Liver (tissue), 9 donors: ENCODE results near the gene MYBPC2. TPM values are rescaled to one million over a fixed set of nuclear protein-coding genes. Genes with fewer than 3 reads are reported as not detected.

Source experiments
- DNase-seq: peaks from one replicate; pipeline ENCODE4 v3.0.0-alpha.2; 2017; ENCODE audit warnings: low spot score
- H3K27ac ChIP-seq, 2 donors: one replicate each; pipeline ENCODE4 v1.7.0; 2013; ENCODE audit warnings: inconsistent platforms in 2 of 2, low read length in 2 of 2, control low read depth in 1 of 2, low read depth in 1 of 2, mild to moderate bottlenecking in 1 of 2
- H3K27me3 ChIP-seq, 4 donors: one replicate each; pipeline versions ENCODE4 v1.6.1 to v1.7.0; 2013; ENCODE audit warnings: low read length in 3 of 4, inconsistent platforms in 1 of 4, mild to moderate bottlenecking in 1 of 4, moderate library complexity in 1 of 4; ENCODE audit not compliant: control insufficient read depth in 4 of 4, insufficient read depth in 4 of 4
- H3K36me3 ChIP-seq, 4 donors: one replicate each; pipeline versions ENCODE4 v1.6.1 to v1.7.0; 2013; ENCODE audit warnings: low read length in 3 of 4, mild to moderate bottlenecking in 3 of 4, low read depth in 1 of 4, moderate library complexity in 1 of 4; ENCODE audit not compliant: control insufficient read depth in 4 of 4, insufficient read depth in 3 of 4
- H3K4me1 ChIP-seq, 4 donors: one replicate each; pipeline versions ENCODE4 v1.6.1 to v1.7.0; 2013; ENCODE audit warnings: low read length in 3 of 4, mild to moderate bottlenecking in 3 of 4, moderate library complexity in 1 of 4; ENCODE audit not compliant: control insufficient read depth in 4 of 4, insufficient read depth in 4 of 4
- H3K4me3 ChIP-seq, 3 donors: one replicate each; pipeline versions ENCODE4 v1.6.1 to v1.7.0; 2013; ENCODE audit warnings: low read length in 3 of 3, control low read depth in 1 of 3, low read depth in 1 of 3, mild to moderate bottlenecking in 1 of 3
- H3K9ac ChIP-seq, 2 donors: one replicate each; pipeline ENCODE4 v1.7.0; 2013; ENCODE audit warnings: low read length in 2 of 2, mild to moderate bottlenecking in 2 of 2, moderate library complexity in 2 of 2, control low read depth in 1 of 2, low read depth in 1 of 2
- H3K9me3 ChIP-seq, 4 donors: one replicate each; pipeline versions ENCODE4 v1.6.1 to v1.7.0; 2013; ENCODE audit warnings: low read length in 3 of 4; ENCODE audit not compliant: control insufficient read depth in 4 of 4
- CTCF ChIP-seq: fragments of 150-350 bp; IDR thresholded peaks from 2 replicates; pipeline ENCODE4 v1.5.1; 2017; ENCODE audit warnings: improper control_type of control experiment, low read depth, low read length; ENCODE audit not compliant: missing input control
- EGR1 ChIP-seq, 2 donors: IDR thresholded peaks; 2 replicates each; pipeline ENCODE4 v1.6.1; 2016 to 2018; ENCODE audit warnings: antibody characterized with exemption in 2 of 2, low read depth in 2 of 2
- FOXA2 ChIP-seq: IDR thresholded peaks from 2 replicates; pipeline ENCODE4 v1.6.1; 2016; ENCODE audit warnings: antibody characterized with exemption
- GABPA ChIP-seq, 2 donors: IDR thresholded peaks in 1 of 2; conservative IDR thresholded peaks in 1 of 2; 2 replicates each; pipeline ENCODE4 v1.6.1; 2016; ENCODE audit warnings: antibody characterized with exemption in 2 of 2, mild to moderate bottlenecking in 1 of 2, moderate library complexity in 1 of 2
- HNF4A ChIP-seq, 2 donors: conservative IDR thresholded peaks; 2 replicates each; pipeline ENCODE4 v1.6.1; 2016; ENCODE audit warnings: antibody characterized with exemption in 2 of 2, mild to moderate bottlenecking in 2 of 2
- HNF4G ChIP-seq: IDR thresholded peaks from 2 replicates; pipeline ENCODE4 v1.6.1; 2016; ENCODE audit warnings: antibody characterized with exemption
- JUND ChIP-seq, 2 donors: IDR thresholded peaks; 2 replicates each; pipeline ENCODE4 v1.6.1; 2016; ENCODE audit warnings: antibody characterized with exemption in 2 of 2
- MAX ChIP-seq: IDR thresholded peaks from 2 replicates; pipeline ENCODE4 v1.6.1; 2016; ENCODE audit warnings: antibody characterized with exemption
- NR2F2 ChIP-seq: IDR thresholded peaks from 2 replicates; pipeline ENCODE4 v1.6.1; 2016; ENCODE audit warnings: antibody characterized with exemption
- RAD21 ChIP-seq, 2 donors: IDR thresholded peaks; 2 replicates each; pipeline ENCODE4 v1.6.1; 2016; ENCODE audit warnings: antibody characterized with exemption in 2 of 2, mild to moderate bottlenecking in 2 of 2
- RXRA ChIP-seq, 2 donors: IDR thresholded peaks; 2 replicates each; pipeline ENCODE4 v1.6.1; 2017 to 2018; ENCODE audit warnings: antibody characterized with exemption in 2 of 2, mild to moderate bottlenecking in 1 of 2
- TAF1 ChIP-seq: conservative IDR thresholded peaks from 2 replicates; pipeline ENCODE4 v1.6.1; 2016; ENCODE audit warnings: antibody characterized with exemption, mild to moderate bottlenecking
- YY1 ChIP-seq: IDR thresholded peaks from 2 replicates; pipeline ENCODE4 v1.6.1; 2016; ENCODE audit warnings: antibody characterized with exemption, mild to moderate bottlenecking
- ZBTB33 ChIP-seq: IDR thresholded peaks from 2 replicates; pipeline ENCODE4 v1.6.1; 2016; ENCODE audit warnings: antibody characterized with exemption
- WGBS: extraction: QIAGEN DNeasy Blood & Tissue Kit; methylation state at CpG from one replicate; pipeline ENCODE4 v1.1.7; 2013; 5-methylcytosine and 5-hydroxymethylcytosine counted together
- polyA plus RNA-seq, 2 donors: library from polyadenylated mRNA; stranded (reverse) in 1 of 2; unstranded in 1 of 2; fragments of 200-250 nt in 1 of 2; fragments of >200 nt in 1 of 2; fragmentation: Nextera tagmentation in 1 of 2; extraction: Ambion mirVana in 1 of 2; gene quantifications; one replicate each; pipeline versions ENCODE4 v1.2.1 to v1.2.3, GENCODE V29; 2013 to 2015
- total RNA-seq, 2 donors: library from RNA; depleted of rRNA; stranded (reverse); fragments of >200 nt; gene quantifications; one replicate each; pipeline ENCODE4 v1.2.3, GENCODE V29; 2014
- TF ChIP-seq, protein P1 (sequence below): IDR thresholded peaks from 2 replicates; pipeline ENCODE4 v1.6.1; 2016; ENCODE audit warnings: antibody characterized with exemption
- donor health status: healthy.
- donor health status: healthy.
- donor health status: healthy.
- donor health status: healthy.
- donor health status: healthy.

Gene MYBPC2
- under 1 TPM in 1 of 2 donors, not detected in 1; under 0.01 TPM for total RNA-seq
- polyA plus RNA-seq, result not detected

DNA sequence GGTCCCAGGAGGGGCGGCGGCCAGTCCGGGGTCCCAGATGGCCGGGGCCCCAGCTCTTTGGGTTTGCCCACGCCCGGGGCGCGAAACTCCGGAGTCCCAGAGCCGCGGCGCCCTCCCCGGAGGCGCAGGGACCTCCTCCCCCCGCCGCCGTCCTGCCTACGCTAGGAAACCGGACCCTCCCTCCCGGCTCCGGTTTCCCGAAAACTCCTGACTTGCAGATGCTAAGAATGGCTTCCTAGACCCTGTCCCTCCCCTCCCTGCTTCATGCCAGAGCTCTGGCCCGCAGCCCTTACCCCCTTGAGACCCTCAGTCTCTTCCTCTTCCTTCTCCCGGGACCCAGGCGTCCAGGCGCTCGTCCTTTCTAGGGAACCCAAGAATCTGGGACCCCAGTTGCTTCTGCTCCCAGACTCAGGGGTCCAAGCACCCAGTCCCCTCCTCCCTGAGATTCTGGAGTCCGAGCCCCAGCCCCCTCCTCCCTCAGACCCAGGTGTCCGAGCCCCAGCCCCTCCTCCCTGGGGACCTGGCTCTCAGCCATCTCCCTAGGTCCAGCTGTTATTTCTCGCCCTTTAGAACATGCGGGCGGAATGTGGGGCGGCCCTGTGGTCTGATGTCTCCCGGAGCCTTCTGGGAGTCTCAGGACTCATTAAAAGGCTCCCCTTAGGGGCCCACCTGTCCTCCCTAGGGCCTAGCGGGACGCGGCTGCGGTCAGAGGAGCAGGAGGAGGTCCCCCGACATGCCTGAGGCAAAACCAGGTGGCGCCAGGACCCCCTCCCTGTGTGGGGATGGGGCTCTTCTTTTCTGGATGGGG, at the start of gene MYBPC2:
MYBPC2 (plus strand) TSS at position 672 of the 808 bp plus-strand sequence; CDS start at position 734, 62 bp downstream.
- TF ChIP-seq CTCF (no peak), ZBTB33 (no peak), HNF4G (no peak), EGR1 (IDR thresholded peaks at IDR 0.05; ENCODE audit: low read depth in 2 of 2) (no peak), YY1 (no peak), HNF4A (conservative IDR thresholded peaks at IDR 0.05) (no peak), GABPA (IDR thresholded peaks at IDR 0.05 in 1 of 2, conservative IDR thresholded peaks at IDR 0.05 in 1 of 2) (no peak), FOXA2 (no peak), MAX (no peak), RXRA (IDR thresholded peaks at IDR 0.05) (no peak), RAD21 (IDR thresholded peaks at IDR 0.05) (no peak), JUND (IDR thresholded peaks at IDR 0.05) (no peak)
- peak within 1 kb of the TSS in 1 of 2 donors; percentile 5 for H3K9ac ChIP-seq
- H3K4me1 ChIP-seq, result peaks cover 2 to 9% (median 5%) of the 10 kb centered on the region in 4 donors
- no peaks in the 10 kb centered on the region for H3K9me3 ChIP-seq
- peak within 1 kb of the TSS; percentile 56 to 76 (median 72) for H3K4me3 ChIP-seq
- peaks cover 0 to 6% (median 0%) of the 10 kb centered on the region in 4 donors for H3K27me3 ChIP-seq
- DNase-seq, result no peak
- 7% methylated on average over 40 of the region's 40 CpGs for WGBS
- H3K27ac ChIP-seq, result no peak within 1 kb of the TSS
- H3K36me3 ChIP-seq, result no peaks in the 10 kb centered on the region

DNA sequence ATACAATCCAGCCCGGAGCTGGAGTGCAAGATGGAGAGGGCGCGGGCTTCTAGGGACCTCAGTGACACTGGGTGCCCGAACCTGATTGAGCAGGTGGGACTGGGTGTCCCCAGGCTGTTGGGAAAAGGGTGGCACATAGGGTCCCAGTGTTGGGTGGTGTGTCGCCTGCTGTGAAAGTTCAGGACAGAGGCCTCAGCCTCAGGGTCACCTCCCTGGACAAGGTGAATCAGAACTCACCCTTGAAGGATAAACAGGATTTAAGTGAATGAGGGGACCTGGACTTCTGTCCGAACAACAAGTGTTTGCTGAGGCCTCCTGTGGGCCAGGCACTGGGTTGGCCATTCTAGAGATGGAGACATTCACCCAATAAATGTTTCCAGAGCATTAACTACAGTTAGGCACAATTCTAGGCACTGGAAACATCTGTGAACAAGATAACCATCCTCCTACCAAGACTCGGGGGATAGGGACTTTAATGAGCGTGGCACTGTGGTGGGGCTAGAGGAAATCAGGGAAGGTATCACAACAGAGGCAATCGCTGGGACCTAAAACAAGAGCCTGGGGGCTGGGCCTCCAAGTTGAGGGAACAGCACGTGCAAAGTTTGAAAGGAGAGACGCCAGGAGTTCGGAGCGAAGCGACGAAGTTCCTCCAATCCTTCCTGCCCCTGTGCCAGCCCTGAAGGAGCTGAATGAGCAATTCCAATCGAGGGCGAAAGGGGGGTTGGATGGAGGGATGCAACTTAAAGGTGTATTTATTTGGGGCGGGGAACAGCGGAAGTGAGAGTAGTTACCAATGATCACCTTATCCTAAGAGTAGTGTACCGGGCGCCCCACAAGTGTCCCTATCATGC, 49.5 kb upstream of the MYBPC2 start:
- Histone ChIP-seq H3K9me3 (no peaks in the 10 kb centered on the region), H3K36me3 (peaks cover 10 to 42% (median 25%) of the 10 kb centered on the region in 4 donors), H3K9ac (peak overlapping the region in 1 of 2 donors; percentile 25), H3K4me3 (peak overlapping the region; percentile 18 to 46 (median 36)), H3K4me1 (peaks cover 0 to 12% (median 10%) of the 10 kb centered on the region in 4 donors), H3K27ac (peak overlapping the region; percentile 75 to 78), H3K27me3 (no peaks in the 10 kb centered on the region)
- peak; percentile 43 for DNase-seq
- TF ChIP-seq, protein P1, sequence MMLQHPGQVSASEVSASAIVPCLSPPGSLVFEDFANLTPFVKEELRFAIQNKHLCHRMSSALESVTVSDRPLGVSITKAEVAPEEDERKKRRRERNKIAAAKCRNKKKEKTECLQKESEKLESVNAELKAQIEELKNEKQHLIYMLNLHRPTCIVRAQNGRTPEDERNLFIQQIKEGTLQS, result no peak
- no peak for TF ChIP-seq NR2F2
- no peak for TF ChIP-seq JUND (IDR thresholded peaks at IDR 0.05)
- TF ChIP-seq TAF1, result no peak
- TF ChIP-seq EGR1 (IDR thresholded peaks at IDR 0.05; ENCODE audit: low read depth in 2 of 2), result no peak
- no peak for TF ChIP-seq RXRA (IDR thresholded peaks at IDR 0.05)
- WGBS, result 63% methylated on average over 21 of the region's 21 CpGs
